SKM-1 treated with dmso at 0.1 percent for 144 hours (cell line): ENCODE results near the gene UNK.
"Not testable (repeated sequence)": the region's sequence is repeated elsewhere in the genome, so short reads cannot be mapped to it uniquely, and the experiment has no call there.

ENCODE experiments used
- DNase-seq: peaks from one replicate; lab custom pipeline; 2025; ENCODE audit not compliant: unreplicated experiment; lab: John Stamatoyannopoulos, UW

Gene UNK

GRCh38 chr17:75869282-75870141 lies 84.9 kb downstream of the UNK start:
- no peak for DNase-seq

GRCh38 chr17:75870228-75870627 lies 85.6 kb downstream of the UNK start:
- DNase-seq = not testable (repeated sequence)

- no peak for DNase-seq
Observed at GRCh38 chr17:75872434-75873351, 88.1 kb downstream of the UNK start.

GRCh38 chr17:75873587-75874322 lies 89.1 kb downstream of the UNK start:
- no peak for DNase-seq

- no peak for DNase-seq
Observed at GRCh38 chr17:75874323-75875181, 89.9 kb downstream of the UNK start.
